ENCODE results near the gene CD248.

Gene CD248

DNA sequence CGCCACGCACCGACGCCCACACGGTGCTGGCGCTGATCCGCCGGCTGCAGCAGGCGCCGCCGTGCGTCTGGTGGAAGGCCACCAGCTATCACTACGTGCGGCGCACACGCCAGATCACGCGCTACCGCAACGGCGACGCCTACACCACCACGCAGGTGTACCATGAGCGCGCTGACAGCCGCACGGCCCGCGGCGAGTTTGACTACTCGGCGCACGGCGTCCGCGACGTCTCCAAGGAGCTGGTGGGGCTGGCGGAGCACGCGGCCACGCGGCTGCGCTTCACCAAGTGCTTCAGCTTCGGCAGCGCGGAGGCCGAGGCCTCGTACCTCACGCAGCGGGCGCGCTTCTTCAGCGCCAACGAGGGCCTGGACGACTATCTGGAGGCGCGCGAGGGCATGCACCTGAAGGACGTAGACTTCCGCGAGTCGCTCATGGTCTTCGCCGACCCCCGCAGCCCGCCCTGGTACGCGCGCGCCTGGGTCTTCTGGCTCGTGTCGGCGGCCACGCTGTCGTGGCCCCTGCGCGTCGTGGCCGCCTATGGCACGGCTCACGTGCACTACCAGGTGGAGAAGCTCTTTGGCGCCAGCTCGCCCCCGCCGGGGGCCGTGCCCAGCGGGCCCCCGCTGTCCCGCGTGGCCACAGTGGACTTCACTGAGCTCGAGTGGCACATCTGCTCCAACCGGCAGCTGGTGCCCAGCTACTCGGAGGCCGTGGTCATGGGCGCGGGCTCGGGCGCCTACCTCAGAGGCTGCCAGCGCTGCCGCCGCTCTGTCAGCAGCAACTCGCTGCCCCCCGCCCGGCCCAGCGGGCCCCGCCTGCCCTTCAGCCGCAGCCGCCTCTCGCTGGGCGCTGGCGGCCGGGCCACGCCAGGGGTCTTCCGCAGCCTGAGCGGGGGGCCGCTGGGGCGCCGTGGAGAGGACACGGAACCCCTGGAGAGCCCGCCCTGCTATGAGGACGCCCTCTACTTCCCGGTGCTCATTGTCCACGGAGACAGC, 21.9 kb downstream of the CD248 start:
- TF ChIP-seq ZFX (IDR thresholded peaks at IDR 0.05) = no peak
- no peak for TF ChIP-seq CTCF (conservative IDR thresholded peaks at IDR 0.05)
- H3K27ac ChIP-seq = no peak overlapping the region

GRCh38 chr11:66293777-66294625, 22.8 kb downstream of the CD248 start:
- no peak overlapping the region for H3K27ac ChIP-seq
- TF ChIP-seq CTCF (conservative IDR thresholded peaks at IDR 0.05) (no peak), ZFX (IDR thresholded peaks at IDR 0.05) (no peak)

DNA sequence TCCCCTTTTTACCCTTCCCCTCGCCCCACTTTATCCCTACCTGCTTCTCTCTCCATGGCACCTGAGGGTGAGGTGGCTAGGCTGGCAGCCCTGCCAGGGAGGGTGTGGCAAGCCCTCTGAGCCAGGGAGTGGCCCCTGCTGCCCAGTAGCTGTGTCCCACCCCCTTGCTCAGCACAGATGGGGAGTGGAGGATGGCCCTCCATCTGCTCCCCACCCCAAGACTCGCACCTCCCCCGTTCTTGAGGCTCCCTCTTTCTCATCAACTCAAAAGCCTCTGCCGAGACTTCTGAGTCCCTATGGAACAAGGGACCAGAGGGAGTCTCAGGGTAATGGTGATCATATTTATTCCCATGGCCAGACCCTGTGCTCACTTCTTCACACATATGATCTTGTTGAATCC, 23.5 kb downstream of the CD248 start:
- no peak overlapping the region for H3K27ac ChIP-seq
- TF ChIP-seq ZFX (IDR thresholded peaks at IDR 0.05) = no peak
- TF ChIP-seq CTCF (conservative IDR thresholded peaks at IDR 0.05) = no peak

GRCh38 chr11:66292543-66293332, 24.1 kb downstream of the CD248 start:
- TF ChIP-seq ZFX (IDR thresholded peaks at IDR 0.05) = no peak
- TF ChIP-seq CTCF (conservative IDR thresholded peaks at IDR 0.05) = no peak
- H3K27ac ChIP-seq = no peak overlapping the region

DNA sequence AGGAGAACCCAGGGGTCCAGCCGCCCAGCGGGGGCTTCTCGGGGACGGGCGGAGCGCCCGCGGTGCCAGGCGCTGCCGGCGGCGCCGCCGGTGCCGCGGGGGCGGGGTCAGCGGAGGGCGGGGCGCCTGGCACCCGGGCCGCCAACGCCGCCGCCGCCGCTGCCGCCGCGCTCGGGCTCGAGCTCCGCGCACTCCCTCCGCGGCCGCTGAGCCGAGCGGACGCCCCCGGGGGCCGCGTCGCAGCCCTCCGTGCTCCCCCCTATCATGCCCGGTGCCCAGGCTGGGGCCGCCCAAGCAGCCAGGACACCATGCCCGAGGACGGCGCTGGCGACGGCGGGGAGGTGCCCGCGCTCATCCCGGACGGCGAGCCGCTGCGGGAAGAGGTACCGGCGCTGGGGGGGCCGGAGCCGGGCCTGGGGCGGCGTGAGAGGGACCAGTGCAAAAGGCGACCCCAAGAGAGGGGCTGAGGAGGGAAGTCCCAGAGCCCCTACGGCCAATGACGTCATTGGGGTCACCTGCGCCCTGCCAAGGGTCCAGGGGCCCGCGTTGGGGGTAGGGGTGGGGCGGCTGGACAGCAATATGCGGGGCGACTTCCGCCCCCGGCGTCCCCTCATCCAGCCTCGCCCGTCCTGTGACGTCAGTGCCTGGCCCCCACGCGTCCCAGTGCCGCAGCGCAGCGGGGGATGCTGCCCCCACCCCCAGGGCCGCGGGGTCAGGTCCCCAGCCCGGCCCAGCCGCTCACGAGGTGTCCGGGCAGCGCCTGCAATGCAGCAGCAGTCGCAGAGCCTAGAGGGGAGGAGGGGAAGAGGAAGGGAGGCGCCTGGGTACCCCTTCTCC, 24.9 kb downstream of the CD248 start, which contains the start of gene TMEM151A:
TMEM151A (plus strand) TSS at position 189 of the 837 bp plus-strand sequence; CDS start at position 309, 120 bp downstream.
- TF ChIP-seq ZFX (IDR thresholded peaks at IDR 0.05) (no peak), CTCF (conservative IDR thresholded peaks at IDR 0.05) (no peak)
- no peak within 1 kb of the TSS for H3K27ac ChIP-seq

- no peak overlapping the region for H3K27ac ChIP-seq
- TF ChIP-seq ZFX (IDR thresholded peaks at IDR 0.05) = no peak
- TF ChIP-seq CTCF (conservative IDR thresholded peaks at IDR 0.05) = no peak
Observed at GRCh38 chr11:66291303-66291705, 25.5 kb downstream of the CD248 start.

Measured in C4-2B (cell line).